ENCODE measurements around the gene NDRG4.

GRCh38 chr16:58503863-58504688 is 4.1 kb downstream of the NDRG4 start:
- TF ChIP-seq, protein P1, sequence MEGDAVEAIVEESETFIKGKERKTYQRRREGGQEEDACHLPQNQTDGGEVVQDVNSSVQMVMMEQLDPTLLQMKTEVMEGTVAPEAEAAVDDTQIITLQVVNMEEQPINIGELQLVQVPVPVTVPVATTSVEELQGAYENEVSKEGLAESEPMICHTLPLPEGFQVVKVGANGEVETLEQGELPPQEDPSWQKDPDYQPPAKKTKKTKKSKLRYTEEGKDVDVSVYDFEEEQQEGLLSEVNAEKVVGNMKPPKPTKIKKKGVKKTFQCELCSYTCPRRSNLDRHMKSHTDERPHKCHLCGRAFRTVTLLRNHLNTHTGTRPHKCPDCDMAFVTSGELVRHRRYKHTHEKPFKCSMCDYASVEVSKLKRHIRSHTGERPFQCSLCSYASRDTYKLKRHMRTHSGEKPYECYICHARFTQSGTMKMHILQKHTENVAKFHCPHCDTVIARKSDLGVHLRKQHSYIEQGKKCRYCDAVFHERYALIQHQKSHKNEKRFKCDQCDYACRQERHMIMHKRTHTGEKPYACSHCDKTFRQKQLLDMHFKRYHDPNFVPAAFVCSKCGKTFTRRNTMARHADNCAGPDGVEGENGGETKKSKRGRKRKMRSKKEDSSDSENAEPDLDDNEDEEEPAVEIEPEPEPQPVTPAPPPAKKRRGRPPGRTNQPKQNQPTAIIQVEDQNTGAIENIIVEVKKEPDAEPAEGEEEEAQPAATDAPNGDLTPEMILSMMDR (conservative IDR thresholded peaks at IDR 0.05 in 1 of 2, IDR thresholded peaks at IDR 0.05 in 1 of 2; ENCODE audit: low read depth in 1 of 2, low read length in 2 of 2): no peak
- TF ChIP-seq EZH2 (IDR thresholded peaks at IDR 0.05; ENCODE audit: low read length, missing control alignments): no peak
